Activated CD4-positive, alpha-beta T cell treated with anti-CD3 and anti-CD28 coated beads for 4 hours (primary cell): ENCODE measurements around the gene ARMH3.
A peak's percentile ranks its signal among the peaks of the same experiment; 100 is the strongest.
"Not testable (repeated sequence)": the region's sequence is repeated elsewhere in the genome, so short reads cannot be mapped to it uniquely, and the experiment has no call there.

Experiments
- DNase-seq, 2 donors: peaks; one replicate each; pipeline ENCODE4 v3.0.0-alpha.2; 2020

Gene ARMH3

GRCh38 chr10:102045292-102045691 is 10.7 kb downstream of the ARMH3 start:
- no peak for DNase-seq

- DNase-seq = no peak
Measured at GRCh38 chr10:102040305-102041050, 15.5 kb downstream of the ARMH3 start.

GRCh38 chr10:102038410-102038809 is 17.6 kb downstream of the ARMH3 start:
- DNase-seq = no peak

- not testable (repeated sequence) for DNase-seq
Measured at GRCh38 chr10:102035807-102036206, 20.2 kb downstream of the ARMH3 start.

GRCh38 chr10:102033787-102034186 is 22.2 kb downstream of the ARMH3 start:
- no peak for DNase-seq

- DNase-seq = no peak
Measured at GRCh38 chr10:102027261-102027660, 28.7 kb downstream of the ARMH3 start.

GRCh38 chr10:102024799-102025198 is 31.2 kb downstream of the ARMH3 start:
- no peak for DNase-seq

- DNase-seq = no peak
Measured at GRCh38 chr10:102020938-102021337, 35.0 kb downstream of the ARMH3 start.

- no peak for DNase-seq
Measured at GRCh38 chr10:102017295-102017694, 38.7 kb downstream of the ARMH3 start.

- DNase-seq = no peak
Measured at GRCh38 chr10:102016416-102016815, 39.6 kb downstream of the ARMH3 start.

- DNase-seq = no peak
Measured at GRCh38 chr10:102010961-102011360, 45.0 kb downstream of the ARMH3 start.

- DNase-seq = peak; percentile 31 to 38
Measured at GRCh38 chr10:102009801-102010425, 46.1 kb downstream of the ARMH3 start.

GRCh38 chr10:102007796-102008195 is 48.2 kb downstream of the ARMH3 start:
- no peak for DNase-seq

GRCh38 chr10:102007031-102007430 is 48.9 kb downstream of the ARMH3 start:
- not testable (repeated sequence) for DNase-seq

- no peak for DNase-seq
Measured at GRCh38 chr10:102004376-102004775, 51.6 kb downstream of the ARMH3 start.

GRCh38 chr10:102003541-102003940 is 52.4 kb downstream of the ARMH3 start:
- DNase-seq = no peak

GRCh38 chr10:102001435-102002068 is 54.4 kb downstream of the ARMH3 start:
- DNase-seq = no peak

- DNase-seq = no peak
Measured at GRCh38 chr10:101997803-101998202, 58.2 kb downstream of the ARMH3 start.

GRCh38 chr10:101995451-101996063 is 60.4 kb downstream of the ARMH3 start:
- no peak for DNase-seq

- no peak for DNase-seq
Measured at GRCh38 chr10:101993651-101994200, 62.2 kb downstream of the ARMH3 start.

GRCh38 chr10:101993221-101993620 is 62.8 kb downstream of the ARMH3 start:
- DNase-seq = no peak

- DNase-seq = no peak
Measured at GRCh38 chr10:101987136-101987535, 68.8 kb downstream of the ARMH3 start.

- no peak for DNase-seq
Measured at GRCh38 chr10:101986624-101986971, 69.4 kb downstream of the ARMH3 start.
